Fibroblast of villous mesenchyme (primary cell): ENCODE measurements around the gene SRBD1. TPM values are rescaled to one million over a fixed set of nuclear protein-coding genes. Genes with fewer than 3 reads are reported as not detected.

Experiments used
- DNase-seq: peaks from one replicate; pipeline ENCODE4 v3.0.0-alpha.2; 2010; ENCODE audit warnings: low read depth
- H3K4me3 ChIP-seq: 2 replicates; pipeline ENCODE4 v1.5.1; 2011; ENCODE audit warnings: low read depth, mild to moderate bottlenecking, low read length
- CTCF ChIP-seq: IDR thresholded peaks from 2 replicates; pipeline ENCODE4 v1.5.1; 2012; ENCODE audit warnings: low read depth, mild to moderate bottlenecking, low read length; ENCODE audit not compliant: insufficient read depth
- total RNA-seq: library from RNA; depleted of rRNA; stranded (reverse); fragments of >200 nt; gene quantifications from 2 replicates; pipeline ENCODE4 v1.2.3, GENCODE V29; 2012

Gene SRBD1
- total RNA-seq, 1 donor: 31.1 TPM

- H3K4me3 ChIP-seq: no peak overlapping the region
- peak; percentile 82 for TF ChIP-seq CTCF
- peak; percentile 64 for DNase-seq
These were observed 25.7 kb downstream of the SRBD1 start for GRCh38 chr2:45585267-45585861.

- DNase-seq: no peak
- no peak for TF ChIP-seq CTCF
- no peak overlapping the region for H3K4me3 ChIP-seq
These were observed 27.1 kb downstream of the SRBD1 start for GRCh38 chr2:45583977-45584376.

- no peak overlapping the region for H3K4me3 ChIP-seq
- no peak for DNase-seq
- no peak for TF ChIP-seq CTCF
These were observed 28.5 kb downstream of the SRBD1 start for GRCh38 chr2:45582522-45582921.

- TF ChIP-seq CTCF: peak; percentile 63
- DNase-seq: peak; percentile 64
These were observed 32.8 kb downstream of the SRBD1 start for GRCh38 chr2:45578056-45578843.

GRCh38 chr2:45577441-45577840, 33.6 kb downstream of the SRBD1 start:
- TF ChIP-seq CTCF: no peak
- no peak for DNase-seq
- no peak overlapping the region for H3K4me3 ChIP-seq

More at GRCh38 chr2:45578056-45578843, 32.8 kb downstream of the SRBD1 start:
- H3K4me3 ChIP-seq: no peak overlapping the region

GRCh38 chr2:45575881-45576280, 35.2 kb downstream of the SRBD1 start:
- no peak for DNase-seq
- TF ChIP-seq CTCF: no peak
- H3K4me3 ChIP-seq: no peak overlapping the region

- H3K4me3 ChIP-seq: no peak overlapping the region
- no peak for TF ChIP-seq CTCF
- no peak for DNase-seq
These were observed 38.1 kb downstream of the SRBD1 start for GRCh38 chr2:45572979-45573378.
